NB4 (cell line): ENCODE measurements around the gene GPSM1.

Experiments
- DNase-seq: peaks from one replicate; pipeline ENCODE4 v3.0.0; 2010; ENCODE audit warnings: low read depth
- H3K4me3 ChIP-seq: one replicate; pipeline ENCODE4 v1.5.1; 2011; ENCODE audit warnings: mild to moderate bottlenecking, low read depth, low read length, moderate library complexity
- MYC ChIP-seq: IDR thresholded peaks from 2 replicates; pipeline ENCODE4 v1.6.1; 2011; ENCODE audit warnings: low read depth, low read length
- POLR2A ChIP-seq: IDR thresholded peaks from 2 replicates; pipeline ENCODE4 v1.6.1; 2011; ENCODE audit warnings: mild to moderate bottlenecking; ENCODE audit not compliant: insufficient read length; ENCODE audit errors: extremely low read depth
- TF ChIP-seq, protein P1 (sequence below): IDR thresholded peaks from 2 replicates; pipeline ENCODE4 v1.6.1; 2011; ENCODE audit warnings: low read depth, low read length
- TF ChIP-seq, protein P2 (sequence below): IDR thresholded peaks from one replicate; pipeline ENCODE4 v1.5.1; 2012; ENCODE audit warnings: low read depth, low read length

GPSM1 gene

DNA sequence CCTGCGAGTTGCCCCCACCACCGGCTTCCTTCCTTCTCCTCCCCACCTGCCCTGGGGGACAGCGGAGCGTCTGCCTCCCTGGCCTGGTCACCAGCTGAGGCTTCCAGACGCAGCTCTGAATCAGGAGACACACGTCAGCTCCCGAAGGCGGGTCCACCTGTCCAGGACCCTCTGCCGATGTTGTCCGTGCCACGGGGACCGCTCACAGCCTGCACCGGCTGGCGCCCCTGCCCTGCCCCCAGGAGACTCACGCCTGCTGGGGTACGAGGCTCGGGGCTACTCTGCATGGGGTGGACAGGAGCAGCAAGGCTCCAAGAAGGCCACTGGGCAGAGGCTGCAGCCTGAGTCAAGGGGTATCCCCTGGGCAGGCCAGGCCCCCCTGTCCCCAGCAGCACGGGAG, 21.5 kb upstream of the GPSM1 start:
- no peak for DNase-seq
- no peak overlapping the region for H3K4me3 ChIP-seq
- TF ChIP-seq, protein P1, sequence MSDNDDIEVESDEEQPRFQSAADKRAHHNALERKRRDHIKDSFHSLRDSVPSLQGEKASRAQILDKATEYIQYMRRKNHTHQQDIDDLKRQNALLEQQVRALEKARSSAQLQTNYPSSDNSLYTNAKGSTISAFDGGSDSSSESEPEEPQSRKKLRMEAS: no peak

GRCh38 chr9:136306211-136307208, 20.8 kb upstream of the GPSM1 start:
- H3K4me3 ChIP-seq: no peak overlapping the region
- TF ChIP-seq POLR2A (no peak), MYC (no peak)
- TF ChIP-seq, protein P1: no peak
- TF ChIP-seq, protein P2, sequence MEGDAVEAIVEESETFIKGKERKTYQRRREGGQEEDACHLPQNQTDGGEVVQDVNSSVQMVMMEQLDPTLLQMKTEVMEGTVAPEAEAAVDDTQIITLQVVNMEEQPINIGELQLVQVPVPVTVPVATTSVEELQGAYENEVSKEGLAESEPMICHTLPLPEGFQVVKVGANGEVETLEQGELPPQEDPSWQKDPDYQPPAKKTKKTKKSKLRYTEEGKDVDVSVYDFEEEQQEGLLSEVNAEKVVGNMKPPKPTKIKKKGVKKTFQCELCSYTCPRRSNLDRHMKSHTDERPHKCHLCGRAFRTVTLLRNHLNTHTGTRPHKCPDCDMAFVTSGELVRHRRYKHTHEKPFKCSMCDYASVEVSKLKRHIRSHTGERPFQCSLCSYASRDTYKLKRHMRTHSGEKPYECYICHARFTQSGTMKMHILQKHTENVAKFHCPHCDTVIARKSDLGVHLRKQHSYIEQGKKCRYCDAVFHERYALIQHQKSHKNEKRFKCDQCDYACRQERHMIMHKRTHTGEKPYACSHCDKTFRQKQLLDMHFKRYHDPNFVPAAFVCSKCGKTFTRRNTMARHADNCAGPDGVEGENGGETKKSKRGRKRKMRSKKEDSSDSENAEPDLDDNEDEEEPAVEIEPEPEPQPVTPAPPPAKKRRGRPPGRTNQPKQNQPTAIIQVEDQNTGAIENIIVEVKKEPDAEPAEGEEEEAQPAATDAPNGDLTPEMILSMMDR: no peak
- peak; percentile 57 for DNase-seq

- DNase-seq: no peak
- no peak for TF ChIP-seq POLR2A
- TF ChIP-seq, protein P1: no peak
- TF ChIP-seq MYC: no peak
- TF ChIP-seq, protein P2: no peak
- no peak overlapping the region for H3K4me3 ChIP-seq
These were observed 20.1 kb upstream of the GPSM1 start for GRCh38 chr9:136307215-136307750.

DNA sequence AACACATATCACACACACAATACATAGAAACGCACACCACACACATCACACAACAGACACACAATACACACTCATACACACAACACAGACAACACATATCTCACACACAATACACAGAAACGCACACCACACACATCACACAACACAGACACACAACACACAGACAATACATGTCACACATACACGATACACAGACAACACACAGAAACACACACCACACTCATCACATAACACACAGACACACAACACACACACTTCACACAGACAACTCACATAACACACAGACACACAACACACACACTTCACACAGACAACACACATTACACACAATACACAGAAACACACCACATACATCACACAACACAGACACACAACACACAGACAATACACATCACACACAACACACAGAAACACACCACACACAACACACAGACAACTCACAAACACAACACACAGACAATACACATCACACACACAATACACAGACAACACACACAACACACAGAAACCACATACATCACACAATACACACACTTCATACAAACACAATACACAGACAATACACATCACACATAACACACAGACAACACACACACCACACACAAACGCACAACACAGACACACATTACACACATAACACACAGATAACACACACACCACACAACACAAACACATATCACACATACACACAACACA, 19.2 kb upstream of the GPSM1 start:
- no peak for DNase-seq
- no peak overlapping the region for H3K4me3 ChIP-seq
- TF ChIP-seq MYC (no peak), POLR2A (no peak)
- TF ChIP-seq, protein P2: no peak
- TF ChIP-seq, protein P1: no peak

- H3K4me3 ChIP-seq: no peak overlapping the region
- TF ChIP-seq, protein P1: no peak
- TF ChIP-seq MYC (no peak), POLR2A (no peak)
- TF ChIP-seq, protein P2: no peak
- DNase-seq: no peak
These were observed 18.7 kb upstream of the GPSM1 start for GRCh38 chr9:136308702-136309053.
